Diencephalon (tissue), 1 donor: ENCODE results near the gene SIGLEC6. TPM values are rescaled to one million over a fixed set of nuclear protein-coding genes. Genes with fewer than 3 reads are reported as not detected.

Experiments
- small RNA-seq: library from RNA; depleted of rRNA; stranded (forward); fragments of <200 nt; gene quantifications from one replicate; pipeline ENCODE3, GENCODE V24; 2014
- total RNA-seq: library from RNA; depleted of rRNA; stranded (reverse); fragments of >200 nt; gene quantifications from one replicate; pipeline ENCODE4 v1.2.3, GENCODE V29; 2014

SIGLEC6 gene
- total RNA-seq = not detected

DNA sequence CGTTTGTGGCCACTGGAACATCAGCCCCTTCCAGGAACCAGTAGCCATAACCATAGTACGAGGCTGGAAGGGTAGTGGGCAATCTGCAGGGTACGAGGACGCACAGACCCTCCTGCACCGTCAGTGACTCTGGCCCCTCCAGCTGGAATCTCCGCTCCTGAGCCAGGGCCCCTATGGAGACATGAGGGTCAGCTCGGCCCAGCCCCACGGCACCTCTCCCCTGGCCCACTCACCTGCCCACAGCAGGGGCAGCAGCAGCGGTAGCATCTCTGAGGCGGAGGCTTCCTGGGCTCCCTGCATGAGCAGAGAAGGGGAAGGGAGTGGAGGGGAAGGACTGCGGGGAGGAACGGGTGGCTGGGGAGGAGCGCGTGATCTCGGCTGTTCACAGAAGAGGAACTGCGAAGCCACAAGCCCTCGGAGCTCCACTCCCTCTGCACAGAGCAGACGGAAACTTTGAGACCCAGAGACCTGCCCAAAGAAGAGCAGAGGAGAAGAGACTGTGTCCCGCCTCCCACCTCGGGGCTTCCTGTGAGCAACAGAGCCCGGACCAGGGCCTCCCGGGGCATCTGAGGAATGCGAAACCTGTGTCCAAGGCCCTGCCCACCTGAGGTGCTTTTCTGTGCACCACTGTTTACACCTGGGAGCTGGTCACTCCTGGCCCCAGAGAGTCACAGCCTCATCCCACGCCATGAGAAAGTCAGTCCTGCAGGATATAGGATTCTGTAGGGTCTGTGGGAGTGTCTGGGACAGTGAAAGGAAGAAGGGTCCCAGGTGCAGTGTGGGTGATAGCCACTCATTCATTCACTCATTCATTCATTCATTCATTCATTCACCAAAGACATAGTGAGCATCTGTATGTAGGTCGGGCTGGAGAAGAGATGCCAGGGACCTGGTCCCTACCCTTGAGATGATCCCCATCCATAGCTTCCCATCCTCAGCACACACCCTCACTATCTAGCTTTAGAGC lies at the start of gene SIGLEC6:
Gene SIGLEC6 (minus strand): TSS at position 322 of the 967 bp plus-strand sequence. CDS start 22 bp downstream, at position 300.

DNA sequence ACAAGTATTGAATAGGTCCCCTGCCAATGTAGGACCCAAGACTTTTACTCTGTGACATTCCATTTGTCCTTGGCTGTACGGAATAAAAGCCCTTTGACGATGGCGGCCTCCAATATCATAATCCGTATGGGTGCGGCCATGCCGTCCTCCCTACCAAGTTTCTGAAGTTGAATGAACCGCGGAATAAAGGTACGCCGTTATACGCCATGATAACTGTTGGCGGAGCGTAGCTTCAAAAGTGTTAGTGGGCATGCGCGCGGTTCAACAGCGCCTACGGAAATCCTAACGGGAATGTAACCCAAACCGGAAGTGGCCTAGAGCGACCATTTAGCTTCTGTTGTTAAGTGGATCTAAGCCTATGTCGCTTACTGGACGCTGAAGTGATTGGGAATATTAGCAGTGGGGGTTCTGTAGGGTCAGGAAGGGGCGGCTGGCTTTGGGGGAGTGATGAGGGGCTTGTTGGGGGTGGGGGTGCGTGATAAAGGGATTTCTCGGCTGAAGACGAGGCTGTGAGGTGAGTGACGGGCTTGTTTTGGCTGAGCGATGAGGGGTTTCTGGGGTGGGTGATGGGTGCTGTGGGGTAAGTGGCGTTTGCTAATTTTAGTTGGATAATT lies 39.6 kb upstream of the SIGLEC6 start, which contains the start of gene ZNF175:
Gene ZNF175 (plus strand): TSS at position 322 of the 614 bp plus-strand sequence. CDS start 2,047 bp downstream, outside the sequence.

DNA sequence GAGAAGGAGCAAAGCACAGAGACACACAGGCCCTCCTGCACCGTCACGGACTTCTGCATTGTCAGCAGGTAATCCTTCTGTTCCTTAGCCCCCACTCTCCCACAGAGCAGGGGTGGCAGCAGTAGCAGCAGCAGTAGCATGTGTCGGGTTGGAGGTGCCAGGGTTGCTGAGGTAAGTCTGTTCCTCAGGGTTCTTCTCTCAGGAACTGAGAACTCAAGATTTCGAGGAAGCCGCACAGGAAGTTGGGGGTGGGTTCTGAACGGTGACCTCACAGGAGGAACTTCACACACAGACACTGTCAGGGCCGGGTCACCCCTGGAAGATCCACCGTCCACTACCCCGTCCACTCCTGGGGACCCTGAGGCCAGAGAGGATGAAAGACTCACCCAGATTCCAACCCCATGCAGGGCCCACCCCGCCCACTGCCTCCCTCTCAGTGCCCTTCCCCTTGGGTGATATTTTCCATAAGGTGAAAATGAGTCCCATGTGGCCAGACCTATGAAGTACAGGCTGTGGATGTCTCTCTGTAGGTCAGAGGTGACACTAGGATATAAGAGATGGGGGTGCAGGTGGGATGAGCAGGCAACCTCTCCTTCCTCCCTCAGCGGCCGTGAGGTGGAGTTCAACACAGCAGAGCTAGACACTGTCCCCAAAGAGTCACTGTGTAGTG lies 29.7 kb downstream of the SIGLEC6 start, which contains the start of gene SIGLEC12:
Gene SIGLEC12 (minus strand): TSS at position 207 of the 670 bp plus-strand sequence. CDS start 67 bp downstream, at position 140.

DNA sequence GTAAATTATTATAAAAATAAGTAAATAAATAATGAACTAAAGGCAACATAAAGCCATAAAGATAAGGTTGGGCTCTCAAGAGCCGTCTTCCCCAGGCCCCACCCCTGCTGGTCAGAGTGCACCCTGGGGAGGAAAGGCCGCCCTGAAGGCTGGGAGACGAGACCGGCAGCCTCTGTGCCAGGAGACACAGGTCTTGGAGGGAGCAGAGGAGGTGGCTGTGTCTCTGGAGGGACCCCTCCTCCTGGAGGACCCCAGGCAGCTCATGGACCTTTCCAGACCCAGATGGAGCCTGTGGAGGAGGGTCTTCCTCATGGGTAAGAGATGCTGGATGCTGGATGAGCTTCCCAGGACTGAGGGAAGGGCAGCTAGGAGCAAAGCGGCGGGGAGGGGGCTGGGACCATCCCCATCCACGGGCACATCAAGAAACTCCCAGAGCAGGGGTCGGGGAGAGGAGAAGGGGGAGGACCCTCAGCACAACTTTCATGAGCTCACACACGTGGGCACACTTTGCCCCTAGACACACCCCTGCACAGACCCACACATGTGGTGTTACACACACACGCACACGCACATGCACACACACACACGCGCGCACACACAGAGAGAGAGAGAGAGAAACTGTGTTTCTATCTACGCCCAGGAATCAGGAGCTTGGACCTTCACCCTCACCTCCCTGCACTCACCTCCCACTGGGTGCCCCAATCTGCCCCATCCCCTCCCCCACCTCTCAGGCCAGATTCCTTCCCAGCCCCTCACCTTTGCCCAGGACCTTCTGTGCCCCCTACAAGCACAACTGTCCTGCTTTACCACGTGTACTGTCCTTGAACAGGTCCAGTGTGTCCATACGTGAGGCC lies 52.9 kb downstream of the SIGLEC6 start, which contains the start of gene CEACAM18:
Gene CEACAM18 (plus strand): TSS at position 159 of the 854 bp plus-strand sequence.

Small RNA genes within 50 kb of the gene (small RNA-seq; reads per million reads assigned to genes)
- not detected for gene AC020914.3

Other genes with a start within 250 kb of the SIGLEC6 start
- gene IGLON5, start 220.0 kb downstream of the SIGLEC6 start, total RNA-seq = 9.5 TPM
- 1.6 TPM for gene VSIG10L, start 189.5 kb downstream of the SIGLEC6 start, total RNA-seq
- gene ETFB, start 165.3 kb downstream of the SIGLEC6 start, total RNA-seq = 54.9 TPM
- gene CLDND2, start 162.7 kb downstream of the SIGLEC6 start, total RNA-seq = not detected
- gene NKG7, start 159.0 kb downstream of the SIGLEC6 start, total RNA-seq = 0.46 TPM
- not detected for gene LIM2, start 143.7 kb downstream of the SIGLEC6 start, total RNA-seq
- gene C19orf84, start 141.1 kb downstream of the SIGLEC6 start, total RNA-seq = not detected
- gene SIGLEC10, start 114.0 kb downstream of the SIGLEC6 start, total RNA-seq = 3.0 TPM
- gene SIGLEC8, start 73.2 kb downstream of the SIGLEC6 start, total RNA-seq = 2.3 TPM
- not detected for gene CEACAM18, start 53.1 kb downstream of the SIGLEC6 start, total RNA-seq
- gene SIGLEC12, start 29.9 kb downstream of the SIGLEC6 start, total RNA-seq = not detected
- 9.9 TPM for gene ZNF175, start 39.6 kb upstream of the SIGLEC6 start, total RNA-seq
- gene SIGLEC5, start 98.7 kb upstream of the SIGLEC6 start, total RNA-seq = 0.23 TPM
- gene SIGLEC14, start 115.2 kb upstream of the SIGLEC6 start, total RNA-seq = 1.2 TPM
- 4.4 TPM for gene SPACA6, start 161.7 kb upstream of the SIGLEC6 start, total RNA-seq
- 5.5 TPM for gene HAS1, start 192.3 kb upstream of the SIGLEC6 start, total RNA-seq
- 10.6 TPM for gene FPR1, start 220.2 kb upstream of the SIGLEC6 start, total RNA-seq
- gene FPR2, start 229.5 kb upstream of the SIGLEC6 start, total RNA-seq = 0.92 TPM